Panc1 (cell line): ENCODE measurements around the gene LDB3.

ENCODE experiments used
- CTCF ChIP-seq: fragments of 450-650 bp; IDR thresholded peaks from 2 replicates; pipeline ENCODE4 v1.5.1; 2017; ENCODE audit warnings: mild to moderate bottlenecking
- POLR2AphosphoS5 ChIP-seq: IDR thresholded peaks from 2 replicates; pipeline ENCODE4 v1.6.1; 2012; ENCODE audit warnings: mild to moderate bottlenecking, low read depth, low read length, moderate library complexity
- REST ChIP-seq, 2 experiments: IDR thresholded peaks; 2 replicates each; pipeline ENCODE4 v1.6.1; 2011 to 2012; ENCODE audit warnings: low read depth in 2 of 2, control low read depth in 1 of 2, low read length in 1 of 2, mild to moderate bottlenecking in 1 of 2, moderate library complexity in 1 of 2; ENCODE audit not compliant: insufficient read depth in 1 of 2
- TCF7L2 ChIP-seq: IDR thresholded peaks from 2 replicates; pipeline ENCODE4 v1.6.1; 2011; ENCODE audit warnings: mild to moderate bottlenecking, low read depth, low read length, inconsistent platforms

GRCh38 chr10:86671419-86671818, 3.1 kb downstream of the LDB3 start:
- TF ChIP-seq CTCF, result no peak
- TF ChIP-seq POLR2AphosphoS5, result no peak
- no peak for TF ChIP-seq REST (IDR thresholded peaks at IDR 0.05; ENCODE audit: insufficient read depth in 1 of 2, low read depth in 2 of 2, low read length in 1 of 2)
- no peak for TF ChIP-seq TCF7L2
